HCT116 (cell line): ENCODE data around the gene MEGF10. TPM values are rescaled to one million over a fixed set of nuclear protein-coding genes. Genes with fewer than 3 reads are reported as not detected.

Source experiments
- ATAC-seq: fragments of 200-7000 bp; cut with Tn5 transposase; 2 replicates; pipeline ENCODE4 v1.9.1; 2020; ENCODE audit warnings: mild to moderate bottlenecking, moderate library complexity
- BruUV-seq: library from RNA; stranded (reverse); fragments of 400-500 nt; replicated peaks from 2 replicates; lab custom pipeline; 2021; lab: Mats Ljungman, UMichigan
- CTCF ChIA-PET: fragments of 300-600 bp; sonication (Branson Sonifier 250); formaldehyde crosslinking; loops from one replicate; lab custom pipeline; 2021; ENCODE audit warnings: antibody characterized with exemption; lab: Charles Lee
- POLR2A ChIA-PET: fragments of 300-600, 350-600 bp; sonication (Branson Sonifier 250); formaldehyde crosslinking; loops from one replicate; lab custom pipeline; 2021; ENCODE audit warnings: antibody characterized with exemption; lab: Charles Lee
- RAD21 ChIA-PET, 2 experiments: fragments of 300-600 bp; sonication (Branson Sonifier 250); formaldehyde crosslinking; loops; one replicate each; lab custom pipeline; 2023; ENCODE audit warnings: low total read pairs in 2 of 2; ENCODE audit not compliant: uncharacterized antibody in 2 of 2, unreplicated experiment in 2 of 2, low non-redundant PET in 1 of 2; lab: Charles Lee
- DNase-seq: peaks from one replicate; pipeline ENCODE4 v3.0.0-alpha.2; 2010; ENCODE audit warnings: low read depth, low spot score
- H2AFZ ChIP-seq: fragments of 200-600 bp; shearing (Covaris generic), sonication (generic); 2 replicates; pipeline ENCODE4 v1.6.1; 2017; ENCODE audit warnings: low read depth, mixed run types, mixed read lengths, antibody characterized with exemption, low read length; ENCODE audit not compliant: poor library complexity, severe bottlenecking
- H3K27ac ChIP-seq: 2 replicates; pipeline ENCODE4 v1.5.1; 2012; ENCODE audit warnings: low read depth, low read length
- H3K27me3 ChIP-seq: fragments of 200-600 bp; sonication (generic); 2 replicates; pipeline ENCODE4 v1.6.1; 2016; ENCODE audit warnings: mixed run types, low read length, mixed read lengths; ENCODE audit not compliant: insufficient read depth
- H3K36me3 ChIP-seq, 2 experiments: fragments of 200-500 bp in 1 of 2; fragments of 200-600 bp in 1 of 2; sonication (Bioruptor generic) in 1 of 2; sonication (generic) in 1 of 2; 2 replicates each; pipeline versions ENCODE4 v1.5.1 to v1.6.1; 2014 to 2016; ENCODE audit warnings: low read length in 2 of 2, inconsistent platforms in 1 of 2, mixed read lengths in 1 of 2, mixed run types in 1 of 2; ENCODE audit not compliant: insufficient read depth in 2 of 2, control insufficient read depth in 1 of 2
- H3K4me1 ChIP-seq, 2 experiments: fragments of 200-600 bp in 1 of 2; sonication (generic) in 1 of 2; 2 replicates each; pipeline versions ENCODE4 v1.5.1 to v1.6.1; 2012 to 2017; ENCODE audit warnings: low read length in 2 of 2, inconsistent platforms in 1 of 2, mild to moderate bottlenecking in 1 of 2, mixed read lengths in 1 of 2, mixed run types in 1 of 2, moderate library complexity in 1 of 2; ENCODE audit not compliant: insufficient read depth in 2 of 2, control insufficient read depth in 1 of 2
- H3K4me2 ChIP-seq: fragments of 200-600 bp; sonication (generic); 2 replicates; pipeline ENCODE4 v1.6.1; 2017; ENCODE audit warnings: mixed run types, low read length, mixed read lengths
- H3K4me3 ChIP-seq, 2 experiments: fragments of 200-600 bp in 1 of 2; sonication (generic) in 1 of 2; replicated peaks in 1 of 2; 2 replicates each; pipeline ENCODE4 v1.5.1; 2011 to 2016; ENCODE audit warnings: low read length in 2 of 2, control low read depth in 1 of 2, low read depth in 1 of 2, mild to moderate bottlenecking in 1 of 2, mixed read lengths in 1 of 2, mixed run types in 1 of 2
- H3K79me2 ChIP-seq: fragments of 200-600 bp; sonication (generic); 2 replicates; pipeline ENCODE4 v1.6.1; 2017; ENCODE audit warnings: mild to moderate bottlenecking, mixed run types, low read length, moderate library complexity, mixed read lengths; ENCODE audit not compliant: insufficient read depth
- H3K9ac ChIP-seq: fragments of 200-600 bp; sonication (generic); 2 replicates; pipeline ENCODE4 v1.6.1; 2016; ENCODE audit warnings: low read length, mixed read lengths
- H3K9me2 ChIP-seq: fragments of 200-600 bp; sonication (generic), shearing (Covaris generic); 2 replicates; pipeline ENCODE4 v1.6.1; 2017; ENCODE audit warnings: mixed run types, mild to moderate bottlenecking, moderate library complexity; ENCODE audit not compliant: insufficient read depth
- H3K9me3 ChIP-seq, 2 experiments: fragments of 200-500 bp in 1 of 2; fragments of 200-600 bp in 1 of 2; sonication (Bioruptor generic) in 1 of 2; sonication (generic) in 1 of 2; 2 replicates each; pipeline ENCODE4 v1.6.1; 2014 to 2017; ENCODE audit warnings: low read length in 2 of 2, mixed read lengths in 2 of 2, inconsistent platforms in 1 of 2, low read depth in 1 of 2, mild to moderate bottlenecking in 1 of 2, mixed run types in 1 of 2, moderate library complexity in 1 of 2; ENCODE audit not compliant: control insufficient read depth in 1 of 2, insufficient read depth in 1 of 2
- H4K20me1 ChIP-seq: fragments of 200-600 bp; sonication (generic), shearing (Covaris generic); 2 replicates; pipeline ENCODE4 v1.6.1; 2017; ENCODE audit warnings: mixed run types, mild to moderate bottlenecking, moderate library complexity; ENCODE audit not compliant: insufficient read depth
- CEBPB ChIP-seq: IDR thresholded peaks from 2 replicates; pipeline ENCODE4 v1.6.1; 2012; ENCODE audit warnings: low read depth
- ELF1 ChIP-seq: IDR thresholded peaks from 2 replicates; pipeline ENCODE4 v1.6.1; 2012; ENCODE audit warnings: low read depth, borderline replicate concordance
- EZH2 ChIP-seq: fragments of 200-600 bp; sonication (generic); IDR thresholded peaks from 2 replicates; pipeline ENCODE4 v1.6.1; 2017; ENCODE audit warnings: antibody characterized with exemption, mixed run types
- EZH2phosphoT487 ChIP-seq: fragments of 200-600 bp; IDR thresholded peaks from 2 replicates; pipeline ENCODE4 v1.6.1; 2018; ENCODE audit warnings: antibody characterized with exemption, borderline replicate concordance
- FOSL1 ChIP-seq: IDR thresholded peaks from 2 replicates; pipeline ENCODE4 v1.6.1; 2012; ENCODE audit warnings: low read depth
- MAX ChIP-seq: IDR thresholded peaks from 2 replicates; pipeline ENCODE4 v1.6.1; 2012
- POLR2A ChIP-seq: IDR thresholded peaks from 2 replicates; pipeline ENCODE4 v1.7.0; 2011; ENCODE audit warnings: borderline replicate concordance; ENCODE audit not compliant: insufficient read depth, insufficient read length; ENCODE audit errors: extremely low read depth
- SP1 ChIP-seq: IDR thresholded peaks from 2 replicates; pipeline ENCODE4 v1.6.1; 2012; ENCODE audit warnings: low read depth
- SRF ChIP-seq: IDR thresholded peaks from 2 replicates; pipeline ENCODE4 v1.6.1; 2012; ENCODE audit warnings: low read depth
- TCF7L2 ChIP-seq: IDR thresholded peaks from 2 replicates; pipeline ENCODE4 v1.7.0; 2011; ENCODE audit warnings: borderline replicate concordance, inconsistent platforms; ENCODE audit not compliant: insufficient read depth, insufficient read length; ENCODE audit errors: extremely low read depth
- YY1 ChIP-seq: IDR thresholded peaks from 2 replicates; pipeline ENCODE4 v1.6.1; 2011; ENCODE audit warnings: low read length, low read depth, moderate library complexity, mild to moderate bottlenecking; ENCODE audit not compliant: insufficient replicate concordance; ENCODE audit errors: extremely low read depth
- ZFX ChIP-seq: fragments of 450-650 bp; IDR thresholded peaks from 2 replicates; pipeline ENCODE4 v1.6.1; 2017
- ZNF274 ChIP-seq: fragments of 200-500 bp; sonication (Bioruptor generic); IDR thresholded peaks from 2 replicates; pipeline ENCODE4 v1.6.1; 2014; ENCODE audit warnings: mild to moderate bottlenecking, low read depth, low read length, inconsistent platforms
- intact Hi-C: fragments of 100-400 bp; cut with micrococcal nuclease; formaldehyde crosslinking; loops from 2 replicates; pipeline ENCODE4 v1.10.0; 2022
- total RNA-seq: library from RNA; stranded (reverse); gene quantifications from one replicate; pipeline ENCODE4 v1.2.1, GENCODE V29; 2021; ENCODE audit not compliant: unreplicated experiment
- TF ChIP-seq, protein P1 (sequence below): IDR thresholded peaks from 2 replicates; pipeline ENCODE4 v1.6.1; 2011; ENCODE audit warnings: mild to moderate bottlenecking, low read length, moderate library complexity; ENCODE audit not compliant: insufficient replicate concordance; ENCODE audit errors: extremely low read depth
- TF ChIP-seq, protein P2 (sequence below): IDR thresholded peaks from 2 replicates; pipeline ENCODE4 v1.6.1; 2012

MEGF10 gene
- total RNA-seq, 1 experiment from 2014 or later, result 0.02 TPM

- no peak overlapping the region for H3K4me3 ChIP-seq
- intact Hi-C loops, result no loop called here
- RAD21 ChIA-PET, result no interaction called here
- H2AFZ ChIP-seq, result no peak overlapping the region
- no peaks in the 10 kb centered on the region for H3K36me3 ChIP-seq
- no peak for ATAC-seq
- H3K27ac ChIP-seq, result no peak overlapping the region
- no peak overlapping the region for H3K9ac ChIP-seq
- no peak for DNase-seq
- no TSS peak for BruUV-seq
- H4K20me1 ChIP-seq, result no peaks in the 10 kb centered on the region
- H3K27me3 ChIP-seq, result no peaks in the 10 kb centered on the region
- CTCF ChIA-PET, result no interaction called here
- no peaks in the 10 kb centered on the region for H3K79me2 ChIP-seq
- POLR2A ChIA-PET, result no interaction called here
- no peaks in the 10 kb centered on the region for H3K9me2 ChIP-seq
- H3K4me2 ChIP-seq, result no peak overlapping the region
- H3K9me3 ChIP-seq, result no peaks in the 10 kb centered on the region
- no peak for TF ChIP-seq SRF
- no peak for TF ChIP-seq SP1
- no peak for TF ChIP-seq YY1
- TF ChIP-seq POLR2A, result no peak
- TF ChIP-seq, protein P1, sequence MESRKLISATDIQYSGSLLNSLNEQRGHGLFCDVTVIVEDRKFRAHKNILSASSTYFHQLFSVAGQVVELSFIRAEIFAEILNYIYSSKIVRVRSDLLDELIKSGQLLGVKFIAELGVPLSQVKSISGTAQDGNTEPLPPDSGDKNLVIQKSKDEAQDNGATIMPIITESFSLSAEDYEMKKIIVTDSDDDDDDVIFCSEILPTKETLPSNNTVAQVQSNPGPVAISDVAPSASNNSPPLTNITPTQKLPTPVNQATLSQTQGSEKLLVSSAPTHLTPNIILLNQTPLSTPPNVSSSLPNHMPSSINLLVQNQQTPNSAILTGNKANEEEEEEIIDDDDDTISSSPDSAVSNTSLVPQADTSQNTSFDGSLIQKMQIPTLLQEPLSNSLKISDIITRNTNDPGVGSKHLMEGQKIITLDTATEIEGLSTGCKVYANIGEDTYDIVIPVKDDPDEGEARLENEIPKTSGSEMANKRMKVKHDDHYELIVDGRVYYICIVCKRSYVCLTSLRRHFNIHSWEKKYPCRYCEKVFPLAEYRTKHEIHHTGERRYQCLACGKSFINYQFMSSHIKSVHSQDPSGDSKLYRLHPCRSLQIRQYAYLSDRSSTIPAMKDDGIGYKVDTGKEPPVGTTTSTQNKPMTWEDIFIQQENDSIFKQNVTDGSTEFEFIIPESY, result no peak
- TF ChIP-seq TCF7L2, result no peak
- TF ChIP-seq EZH2phosphoT487, result no peak
- TF ChIP-seq CEBPB, result no peak
- no peak for TF ChIP-seq ELF1
- no peak for TF ChIP-seq FOSL1
- TF ChIP-seq ZFX, result no peak
- no peak for TF ChIP-seq EZH2
- no peak for TF ChIP-seq MAX
- no peak for TF ChIP-seq ZNF274
- TF ChIP-seq, protein P2, sequence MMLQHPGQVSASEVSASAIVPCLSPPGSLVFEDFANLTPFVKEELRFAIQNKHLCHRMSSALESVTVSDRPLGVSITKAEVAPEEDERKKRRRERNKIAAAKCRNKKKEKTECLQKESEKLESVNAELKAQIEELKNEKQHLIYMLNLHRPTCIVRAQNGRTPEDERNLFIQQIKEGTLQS, result no peak
- TF ChIP-seq, all 23 proteins: peak for 0
- no peaks in the 10 kb centered on the region for H3K4me1 ChIP-seq
Measured at GRCh38 chr5:127417528-127417927, 126.9 kb downstream of the MEGF10 start.
